Measurements from ENCODE around the gene SPTBN5.
A peak's percentile ranks its signal among the peaks of the same experiment; 100 is the strongest.

The SPTBN5 gene

DNA sequence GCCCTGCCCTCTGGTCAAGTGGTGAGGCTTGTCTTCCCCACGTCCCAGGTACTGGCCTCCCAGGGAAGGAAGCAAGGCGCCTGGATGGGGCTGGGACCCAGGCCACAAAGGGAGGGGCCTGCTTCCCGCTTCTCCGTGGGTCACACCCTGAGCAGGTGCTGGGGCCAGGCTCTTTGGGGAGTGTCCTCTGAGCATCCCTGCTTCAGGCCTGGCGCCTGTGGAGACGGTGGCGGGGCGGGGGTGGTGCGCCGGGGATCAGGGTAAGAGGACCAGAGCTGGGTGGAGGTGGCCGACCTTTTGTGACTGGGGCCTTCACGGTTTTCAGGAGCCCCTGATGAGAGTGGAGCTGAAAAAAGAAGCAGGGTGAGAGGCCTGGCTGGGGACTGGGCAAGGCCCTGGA is 51.6 kb downstream of the SPTBN5 start:
- peak overlapping the region; percentile 93 for H3K27ac ChIP-seq
- no peak for DNase-seq (ENCODE audit: low spot score)
- ChIA-PET CTCF (no interaction called here), POLR2A (ENCODE audit: low non-redundant PET) (no interaction called here)
- TF ChIP-seq, protein P1, sequence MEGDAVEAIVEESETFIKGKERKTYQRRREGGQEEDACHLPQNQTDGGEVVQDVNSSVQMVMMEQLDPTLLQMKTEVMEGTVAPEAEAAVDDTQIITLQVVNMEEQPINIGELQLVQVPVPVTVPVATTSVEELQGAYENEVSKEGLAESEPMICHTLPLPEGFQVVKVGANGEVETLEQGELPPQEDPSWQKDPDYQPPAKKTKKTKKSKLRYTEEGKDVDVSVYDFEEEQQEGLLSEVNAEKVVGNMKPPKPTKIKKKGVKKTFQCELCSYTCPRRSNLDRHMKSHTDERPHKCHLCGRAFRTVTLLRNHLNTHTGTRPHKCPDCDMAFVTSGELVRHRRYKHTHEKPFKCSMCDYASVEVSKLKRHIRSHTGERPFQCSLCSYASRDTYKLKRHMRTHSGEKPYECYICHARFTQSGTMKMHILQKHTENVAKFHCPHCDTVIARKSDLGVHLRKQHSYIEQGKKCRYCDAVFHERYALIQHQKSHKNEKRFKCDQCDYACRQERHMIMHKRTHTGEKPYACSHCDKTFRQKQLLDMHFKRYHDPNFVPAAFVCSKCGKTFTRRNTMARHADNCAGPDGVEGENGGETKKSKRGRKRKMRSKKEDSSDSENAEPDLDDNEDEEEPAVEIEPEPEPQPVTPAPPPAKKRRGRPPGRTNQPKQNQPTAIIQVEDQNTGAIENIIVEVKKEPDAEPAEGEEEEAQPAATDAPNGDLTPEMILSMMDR (conservative IDR thresholded peaks at IDR 0.05; ENCODE audit: low read depth): no peak

DNA sequence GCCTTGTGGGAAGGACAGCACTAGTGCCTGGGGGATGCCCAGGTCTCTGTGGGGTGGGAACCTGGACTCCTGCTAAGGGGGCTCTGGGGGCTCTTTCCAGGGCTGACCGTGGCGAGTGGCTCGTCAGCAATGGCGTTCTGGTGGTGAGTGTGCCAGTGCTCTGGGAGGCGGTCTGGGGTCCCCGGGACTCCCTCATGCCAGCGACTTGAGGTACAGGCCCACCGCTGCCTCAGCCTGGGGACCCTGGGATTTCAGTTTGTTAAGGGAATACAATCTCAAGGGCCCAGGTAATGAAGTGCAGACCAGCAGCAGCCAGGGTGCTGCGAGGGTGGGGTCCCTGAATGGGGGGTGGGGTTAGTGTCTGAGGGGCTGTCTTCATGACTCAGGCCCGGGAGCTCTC is 52.7 kb downstream of the SPTBN5 start:
- DNase-seq (ENCODE audit: low spot score): no peak
- H3K27ac ChIP-seq: peak overlapping the region; percentile 93
- CTCF ChIA-PET: no interaction called here
- TF ChIP-seq, protein P1 (conservative IDR thresholded peaks at IDR 0.05; ENCODE audit: low read depth): no peak
- POLR2A ChIA-PET (ENCODE audit: low non-redundant PET): no interaction called here

DNA sequence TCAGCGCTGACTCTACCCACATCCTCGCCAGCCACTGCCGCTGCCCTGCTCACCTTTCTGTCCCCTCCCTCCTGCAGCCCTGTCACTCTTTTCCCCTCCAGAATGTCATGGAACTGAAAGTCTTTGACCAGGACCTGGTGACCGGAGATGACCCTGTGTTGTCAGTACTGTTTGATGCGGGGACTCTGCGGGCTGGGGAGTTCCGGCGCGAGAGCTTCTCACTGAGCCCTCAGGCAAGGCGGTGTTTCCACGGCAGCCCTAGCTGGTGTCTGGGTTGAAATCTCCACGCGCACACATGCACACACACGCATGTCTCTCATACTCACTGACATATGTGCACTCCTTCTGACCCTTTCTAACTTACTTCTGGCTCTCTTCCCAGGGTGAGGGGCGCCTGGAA is 53.2 kb downstream of the SPTBN5 start:
- DNase-seq (ENCODE audit: low spot score): no peak
- CTCF ChIA-PET: no interaction called here
- POLR2A ChIA-PET (ENCODE audit: low non-redundant PET): no interaction called here
- TF ChIP-seq, protein P1 (conservative IDR thresholded peaks at IDR 0.05; ENCODE audit: low read depth): no peak
- H3K27ac ChIP-seq: peak overlapping the region; percentile 93

DNA sequence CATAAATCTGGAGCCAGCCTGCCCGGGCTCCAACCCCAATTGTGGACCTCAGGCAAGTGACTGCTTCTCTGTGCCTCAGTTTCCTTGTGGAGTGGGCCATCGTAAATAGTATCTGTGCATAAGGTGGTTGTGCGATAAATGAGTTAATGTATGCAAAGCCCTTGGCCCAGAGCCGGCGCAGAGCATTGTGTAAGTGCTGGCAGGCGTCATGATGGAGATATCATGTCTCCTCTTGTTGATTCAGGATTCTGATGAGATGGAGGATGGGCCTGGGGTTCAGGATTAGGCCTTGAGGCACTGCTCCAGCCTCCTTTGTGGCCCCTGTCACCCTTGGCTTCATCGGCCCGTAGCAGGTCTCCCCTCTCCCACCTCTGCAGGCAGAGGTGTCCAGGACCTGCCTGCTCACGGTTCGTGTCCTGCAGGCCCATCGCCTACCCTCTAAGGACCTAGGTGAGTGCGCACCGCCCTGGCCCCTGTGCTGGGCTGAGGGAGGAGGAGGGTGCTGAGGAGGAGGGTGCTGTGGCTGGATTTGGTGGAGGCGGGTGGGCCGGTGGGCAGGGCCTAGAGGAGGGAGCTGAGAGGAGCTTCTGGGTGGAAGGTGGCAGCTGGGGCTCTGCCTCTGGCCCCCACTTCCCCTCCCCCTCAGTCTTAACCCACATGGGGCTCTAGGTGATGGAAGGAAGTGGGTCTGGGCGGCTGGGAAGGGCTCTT is 53.9 kb downstream of the SPTBN5 start:
- POLR2A ChIA-PET (ENCODE audit: low non-redundant PET): interaction anchor here (1.3 kb wide), 1 partner anchor 133 kb away, joined by 3 read pairs; the partner anchor contains the start of gene EHD4
- TF ChIP-seq, protein P1 (conservative IDR thresholded peaks at IDR 0.05; ENCODE audit: low read depth): no peak
- DNase-seq (ENCODE audit: low spot score): no peak
- peak overlapping the region; percentile 93 for H3K27ac ChIP-seq
- CTCF ChIA-PET: no interaction called here

DNA sequence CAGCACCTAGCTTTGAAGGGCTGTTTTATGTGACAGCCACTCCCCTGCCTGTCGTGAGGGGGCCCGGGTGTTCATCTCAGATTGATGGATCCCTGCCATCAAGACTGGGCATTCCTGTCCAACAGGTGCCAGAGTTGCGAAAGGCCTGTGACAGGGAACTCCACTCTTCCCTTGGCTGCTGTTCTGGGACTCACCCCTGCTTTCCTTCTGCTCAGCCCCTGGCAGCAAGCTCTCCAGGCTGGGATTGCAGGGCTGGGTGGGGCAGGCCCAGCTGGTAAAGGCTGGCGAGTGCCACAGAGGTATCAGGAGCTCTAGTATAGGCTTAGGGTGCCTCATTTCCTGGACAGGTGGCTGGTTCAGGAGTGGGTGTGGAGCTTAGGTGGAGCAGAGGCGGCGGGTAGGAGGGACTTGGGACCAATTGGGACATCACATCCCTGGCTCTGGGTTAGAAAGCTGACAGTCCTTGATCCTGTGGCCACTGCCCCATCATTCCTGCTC is 55.4 kb downstream of the SPTBN5 start, which contains the start of gene PLA2G4B:
PLA2G4B (plus strand) TSS at position 448 of the 498 bp plus-strand sequence. CDS start 67 bp downstream, outside the sequence.
- peak within 1 kb of the TSS; percentile 93 for H3K27ac ChIP-seq
- TF ChIP-seq, protein P1 (conservative IDR thresholded peaks at IDR 0.05; ENCODE audit: low read depth): no peak
- ChIA-PET POLR2A (ENCODE audit: low non-redundant PET) (interaction anchor here (1.3 to 2.2 kb wide), 2 partner anchors 13 to 134 kb away, joined by 3 to 5 read pairs; partner anchors contain the start of gene EHD4), CTCF (interaction anchor here (0.5 kb wide), 1 partner anchor 152 kb away, joined by 4 read pairs; no protein-coding TSS in a partner anchor)
- DNase-seq (ENCODE audit: low spot score): peak; percentile 61

DNA sequence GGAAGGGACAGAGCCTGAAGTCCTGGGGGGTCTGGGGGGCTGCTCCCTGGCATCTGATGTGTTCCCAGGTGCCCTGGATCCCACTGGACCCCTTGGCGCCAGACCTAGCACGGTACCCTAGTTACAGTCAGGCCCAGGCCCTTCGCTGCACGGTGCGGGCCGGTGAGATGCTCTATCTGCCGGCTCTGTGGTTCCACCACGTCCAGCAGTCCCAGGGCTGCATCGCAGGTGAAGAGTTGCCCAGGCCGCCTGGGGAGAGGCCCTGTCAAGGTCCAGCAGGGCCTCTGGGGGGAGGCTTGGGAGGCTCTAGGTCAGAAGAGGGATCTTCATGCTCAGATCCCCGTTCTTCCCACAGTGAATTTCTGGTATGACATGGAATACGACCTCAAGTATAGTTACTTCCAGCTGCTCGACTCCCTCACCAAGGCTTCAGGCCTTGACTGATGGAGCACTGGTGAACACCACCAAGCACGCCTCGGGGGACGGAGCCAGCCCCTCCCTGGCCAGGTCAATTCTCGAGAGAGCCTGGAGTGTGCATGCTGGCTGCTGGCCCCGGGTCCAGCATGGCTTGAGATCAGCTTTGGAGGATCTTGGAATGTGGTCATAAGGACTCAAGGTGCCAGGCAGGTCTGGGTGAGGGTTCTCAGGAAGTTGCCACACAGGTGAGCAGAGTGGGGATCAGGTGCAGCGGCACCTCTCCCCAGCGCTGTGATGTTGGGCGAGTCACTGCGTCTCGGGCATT is 57.0 kb downstream of the SPTBN5 start:
- TF ChIP-seq, protein P1 (conservative IDR thresholded peaks at IDR 0.05; ENCODE audit: low read depth): no peak
- POLR2A ChIA-PET (ENCODE audit: low non-redundant PET): interaction anchor here (0.5 to 2.2 kb wide), 2 partner anchors 15 to 17 kb away, joined by 4 to 5 read pairs; no protein-coding TSS in a partner anchor

More for the DNA sequence above, 57.0 kb downstream of the SPTBN5 start:
- no peak for DNase-seq (ENCODE audit: low spot score)
- CTCF ChIA-PET: no interaction called here
- peak overlapping the region; percentile 93 for H3K27ac ChIP-seq

Data from RWPE1 (cell line).